GM18508 (cell line): ENCODE measurements around the gene KIAA0319L.
"Not testable (repeated sequence)": the region's sequence is repeated elsewhere in the genome, so short reads cannot be mapped to it uniquely, and the experiment has no call there.

Experiments
- ATAC-seq: cut with Tn5 transposase; IDR thresholded peaks from one replicate; pipeline ENCODE4 v1.9.1; 2021; ENCODE audit warnings: moderate number of reproducible peaks; ENCODE audit not compliant: insufficient read depth, unreplicated experiment

Gene KIAA0319L

GRCh38 chr1:35499652-35500176, 57.5 kb downstream of the KIAA0319L start:
- ATAC-seq: no peak

GRCh38 chr1:35499231-35499630, 58.0 kb downstream of the KIAA0319L start:
- no peak for ATAC-seq

- ATAC-seq: no peak
These were observed 59.6 kb downstream of the KIAA0319L start for GRCh38 chr1:35497571-35497970.

GRCh38 chr1:35490250-35490649, 67.0 kb downstream of the KIAA0319L start:
- ATAC-seq: no peak

GRCh38 chr1:35488336-35488735, 68.9 kb downstream of the KIAA0319L start:
- no peak for ATAC-seq

- no peak for ATAC-seq
These were observed 70.3 kb downstream of the KIAA0319L start for GRCh38 chr1:35486858-35487408.

- ATAC-seq: no peak
These were observed 76.0 kb downstream of the KIAA0319L start for GRCh38 chr1:35481229-35481628.

GRCh38 chr1:35477870-35478269, 79.3 kb downstream of the KIAA0319L start:
- no peak for ATAC-seq

GRCh38 chr1:35475856-35476674, 81.1 kb downstream of the KIAA0319L start:
- ATAC-seq: no peak

- ATAC-seq: no peak
These were observed 81.8 kb downstream of the KIAA0319L start for GRCh38 chr1:35475356-35475755.

- ATAC-seq: not testable (repeated sequence)
These were observed 84.0 kb downstream of the KIAA0319L start for GRCh38 chr1:35473216-35473615.

GRCh38 chr1:35470977-35471613, 86.1 kb downstream of the KIAA0319L start:
- no peak for ATAC-seq

- no peak for ATAC-seq
These were observed 91.1 kb downstream of the KIAA0319L start for GRCh38 chr1:35466120-35466519.

GRCh38 chr1:35463749-35464148, 93.5 kb downstream of the KIAA0319L start:
- not testable (repeated sequence) for ATAC-seq

- no peak for ATAC-seq
These were observed 94.0 kb downstream of the KIAA0319L start for GRCh38 chr1:35463232-35463631.

GRCh38 chr1:35461966-35462651, 95.1 kb downstream of the KIAA0319L start:
- ATAC-seq: no peak

GRCh38 chr1:35460796-35461195, 96.4 kb downstream of the KIAA0319L start:
- no peak for ATAC-seq

GRCh38 chr1:35454616-35455015, 102.6 kb downstream of the KIAA0319L start:
- ATAC-seq: no peak

- no peak for ATAC-seq
These were observed 103.0 kb downstream of the KIAA0319L start for GRCh38 chr1:35454176-35454575.

GRCh38 chr1:35453031-35453430, 104.2 kb downstream of the KIAA0319L start:
- ATAC-seq: no peak
